Lung (tissue), 12 donors: ENCODE measurements around the gene SRD5A3. TPM values are rescaled to one million over a fixed set of nuclear protein-coding genes. Genes with fewer than 3 reads are reported as not detected.

Experiments used
- ATAC-seq: fragments of 200-7000 bp; cut with Tn5 transposase; one replicate; pipeline ENCODE4 v1.9.1; 2020; ENCODE audit warnings: moderate number of reproducible peaks; ENCODE audit not compliant: insufficient read depth, low FRiP score
- DNase-seq, 3 donors: peaks; one replicate each; pipeline ENCODE4 v3.0.0-alpha.2; 2013 to 2017
- H3K27ac ChIP-seq, 2 donors: one replicate each; pipeline ENCODE4 v1.5.1; 2013; ENCODE audit warnings: mild to moderate bottlenecking in 2 of 2, moderate library complexity in 2 of 2, control low read depth in 1 of 2, inconsistent platforms in 1 of 2, low read depth in 1 of 2, low read length in 1 of 2
- H3K27me3 ChIP-seq, 3 donors: one replicate each; pipeline ENCODE4 v1.5.1; 2013; ENCODE audit warnings: low read length in 2 of 3; ENCODE audit not compliant: control insufficient read depth in 3 of 3, insufficient read depth in 3 of 3
- H3K36me3 ChIP-seq, 4 donors: one replicate each; pipeline ENCODE4 v1.5.1; 2013; ENCODE audit warnings: low read length in 4 of 4, mild to moderate bottlenecking in 1 of 4, moderate library complexity in 1 of 4; ENCODE audit not compliant: control insufficient read depth in 4 of 4, insufficient read depth in 4 of 4
- H3K4me1 ChIP-seq, 5 donors: one replicate each; pipeline ENCODE4 v1.5.1; 2013; ENCODE audit warnings: low read length in 5 of 5, mild to moderate bottlenecking in 2 of 5, moderate library complexity in 1 of 5; ENCODE audit not compliant: control insufficient read depth in 5 of 5, insufficient read depth in 5 of 5
- H3K4me3 ChIP-seq: one replicate; pipeline ENCODE4 v1.5.1; 2013; ENCODE audit warnings: mild to moderate bottlenecking, control low read depth, moderate library complexity
- H3K9ac ChIP-seq, 2 donors: one replicate each; pipeline ENCODE4 v1.5.1; 2013; ENCODE audit warnings: low read length in 2 of 2, control low read depth in 1 of 2; ENCODE audit not compliant: insufficient read depth in 1 of 2
- H3K9me3 ChIP-seq, 4 donors: one replicate each; pipeline ENCODE4 v1.5.1; 2013; ENCODE audit warnings: low read length in 3 of 4, mild to moderate bottlenecking in 1 of 4, moderate library complexity in 1 of 4; ENCODE audit not compliant: control insufficient read depth in 4 of 4, insufficient read depth in 3 of 4
- CTCF ChIP-seq: IDR thresholded peaks from 2 replicates; pipeline ENCODE4 v1.5.1; 2012; ENCODE audit warnings: mild to moderate bottlenecking; ENCODE audit errors: control extremely low read depth, extremely low read depth
- WGBS, 2 donors: extraction: QIAGEN DNeasy Blood & Tissue Kit; methylation state at CpG; one replicate each; pipeline ENCODE4 v1.1.7; 2013; 5-methylcytosine and 5-hydroxymethylcytosine counted together
- polyA plus RNA-seq, 2 donors: library from polyadenylated mRNA; stranded (reverse); fragments of 200-250 nt; gene quantifications; one replicate each; pipeline ENCODE4 v1.2.1, GENCODE V29; 2013
- total RNA-seq, 2 donors: library from RNA; depleted of rRNA in 1 of 2; stranded (reverse); fragments of >200 nt in 1 of 2; gene quantifications; one replicate each; pipeline ENCODE4 v1.2.1, GENCODE V29; 2014 to 2021
- donor health status: control.
- donor health status: control.
- donor health status: Bipolar disorder and iron deficiency.
- donor health status: healthy.
- donor health status: DM: yes; HTN: yes; CAD: no.

The SRD5A3 gene
- total and polyA plus RNA-seq, 4 donors: 13.6 to 37.1 (median 24.0) TPM

GRCh38 chr4:55343887-55344286 is 2.2 kb upstream of the SRD5A3 start:
- no peaks in the 10 kb centered on the region for H3K36me3 ChIP-seq
- peaks cover 0 to 24% (median 4%) of the 10 kb centered on the region in 5 donors for H3K4me1 ChIP-seq
- no peak for DNase-seq
- H3K4me3 ChIP-seq: no peak overlapping the region
- no peak overlapping the region for H3K27ac ChIP-seq
- peaks cover 0 to 2% (median 0%) of the 10 kb centered on the region in 4 donors for H3K9me3 ChIP-seq
- no peak overlapping the region for H3K9ac ChIP-seq
- no peaks in the 10 kb centered on the region for H3K27me3 ChIP-seq
- no peak for ATAC-seq
- no peak for TF ChIP-seq CTCF
- WGBS, 2 donors: 92 to 94% methylated on average over 7 of the region's 7 CpGs

- Histone ChIP-seq H3K4me1 (peaks cover 0 to 26% (median 4%) of the 10 kb centered on the region in 5 donors), H3K27ac (no peak overlapping the region), H3K9me3 (no peaks in the 10 kb centered on the region), H3K4me3 (no peak overlapping the region), H3K27me3 (no peaks in the 10 kb centered on the region), H3K36me3 (no peaks in the 10 kb centered on the region), H3K9ac (no peak overlapping the region)
- 94 to 95% methylated on average over 3 of the region's 3 CpGs for WGBS, 2 donors
- no peak for ATAC-seq
- no peak for TF ChIP-seq CTCF
- no peak for DNase-seq
These were observed 988 bp upstream of the SRD5A3 start for GRCh38 chr4:55345054-55345453.

GRCh38 chr4:55346851-55347255 is 811 bp downstream of the SRD5A3 start:
- Histone ChIP-seq H3K4me3 (peak overlapping the region; percentile 85), H3K27ac (peak overlapping the region; percentile 91 to 99), H3K4me1 (peaks cover 0 to 26% (median 5%) of the 10 kb centered on the region in 5 donors), H3K9me3 (no peaks in the 10 kb centered on the region), H3K36me3 (no peaks in the 10 kb centered on the region), H3K27me3 (no peaks in the 10 kb centered on the region), H3K9ac (peak overlapping the region in 1 of 2 donors; percentile 87)
- TF ChIP-seq CTCF: no peak
- 36 to 45% methylated on average over 16 of the region's 16 CpGs for WGBS, 2 donors
- ATAC-seq: no peak
- no peak for DNase-seq
